K562 (cell line): Measurements from ENCODE around the gene ANXA4. TPM values are rescaled to one million over a fixed set of nuclear protein-coding genes. Genes with fewer than 3 reads are reported as not detected.

ENCODE experiments used
- HDAC1 ChIP-seq, 2 experiments: fragments of 450-650 bp; IDR thresholded peaks; 2 replicates each; pipeline ENCODE4 v1.6.1; 2016 to 2017; ENCODE audit warnings: inconsistent platforms in 1 of 2, mild to moderate bottlenecking in 1 of 2, moderate library complexity in 1 of 2
- KDM1A ChIP-seq, 2 experiments: fragments of 450-650 bp; IDR thresholded peaks; 2 replicates each; pipeline ENCODE4 v1.6.1; 2016; ENCODE audit warnings: mild to moderate bottlenecking in 2 of 2
- NR2C1 ChIP-seq, 2 experiments: fragments of 450-650 bp; IDR thresholded peaks; 2 replicates each; pipeline ENCODE4 v1.6.1; 2017; ENCODE audit warnings: mild to moderate bottlenecking in 2 of 2, antibody characterized with exemption in 1 of 2, inconsistent platforms in 1 of 2, missing compliant biosample characterization in 1 of 2, missing genetic modification characterization in 1 of 2
- NRF1 ChIP-seq, 2 experiments: fragments of 450-650 bp; IDR thresholded peaks in 1 of 2; conservative IDR thresholded peaks in 1 of 2; 2 replicates each; pipeline ENCODE4 v1.6.1; 2014; ENCODE audit warnings: mild to moderate bottlenecking in 2 of 2
- SIN3A ChIP-seq, 2 experiments: fragments of 150-350 bp in 1 of 2; IDR thresholded peaks; 2 replicates each; pipeline ENCODE4 v1.6.1; 2011 to 2016; ENCODE audit warnings: borderline replicate concordance in 2 of 2, low read depth in 2 of 2, low read length in 2 of 2, mild to moderate bottlenecking in 2 of 2, moderate library complexity in 2 of 2; ENCODE audit not compliant: control insufficient read depth in 1 of 2
- TAL1 ChIP-seq: fragments of 450-650 bp; IDR thresholded peaks from 2 replicates; pipeline ENCODE4 v1.6.1; 2016; ENCODE audit warnings: mild to moderate bottlenecking
- ZKSCAN1 ChIP-seq: fragments of 150-350 bp; IDR thresholded peaks from 2 replicates; pipeline ENCODE4 v1.6.1; 2016; ENCODE audit warnings: low read depth, low read length
- ZNF384 ChIP-seq: IDR thresholded peaks from 2 replicates; pipeline ENCODE4 v1.6.1; 2012; ENCODE audit warnings: low read depth, low read length, improper control_type of control experiment
- polyA plus RNA-seq, 8 experiments: library from polyadenylated mRNA; depleted of rRNA in 4 of 8; stranded (reverse) in 5 of 8; unstranded in 3 of 8; fragments of >200 nt; fragmentation: Nextera tagmentation in 2 of 8; fragmentation: Illumina TruSeq in 1 of 8; extraction: Ambion mirVana in 2 of 8; extraction: Trizol in 1 of 8; gene quantifications; 2 replicates each; pipeline versions ENCODE4 v1.2.1 to v1.2.3, GENCODE V29; 2011 to 2014; ENCODE audit warnings: inconsistent platforms in 1 of 8, missing spikeins in 1 of 8
- total RNA-seq, 7 experiments: library from RNA; depleted of rRNA in 6 of 7; stranded (reverse); fragments of >200 nt in 6 of 7; fragmentation: Illumina TruSeq in 2 of 7; extraction: Trizol in 2 of 7; gene quantifications; 2 replicates each; pipeline versions ENCODE4 v1.2.1 to v1.2.3, GENCODE V29; 2011 to 2021; ENCODE audit warnings: low replicate concordance in 1 of 7
- TF ChIP-seq, protein P1 (sequence below): fragments of 450-650 bp; IDR thresholded peaks from 2 replicates; pipeline ENCODE4 v1.6.1; 2017; ENCODE audit warnings: antibody characterized with exemption, mild to moderate bottlenecking
- TF ChIP-seq, protein P2 (sequence below): fragments of 250-450 bp; sonication (Bioruptor Pico); IDR thresholded peaks from 2 replicates; pipeline ENCODE4 v1.5.0; 2020; ENCODE audit warnings: mild to moderate bottlenecking
- TF ChIP-seq, protein P3 (sequence below), 2 experiments: fragments of 450-650 bp; conservative IDR thresholded peaks; 2 replicates each; pipeline ENCODE4 v1.6.1; 2017; ENCODE audit warnings: mild to moderate bottlenecking in 2 of 2, moderate library complexity in 2 of 2

The ANXA4 gene
- total and polyA plus RNA-seq, 9 of the 15 experiments (the other 6 are each of a cell fraction or from before 2014, with no cell fraction given) = 3.4 to 13.6 (median 11.6) TPM

DNA sequence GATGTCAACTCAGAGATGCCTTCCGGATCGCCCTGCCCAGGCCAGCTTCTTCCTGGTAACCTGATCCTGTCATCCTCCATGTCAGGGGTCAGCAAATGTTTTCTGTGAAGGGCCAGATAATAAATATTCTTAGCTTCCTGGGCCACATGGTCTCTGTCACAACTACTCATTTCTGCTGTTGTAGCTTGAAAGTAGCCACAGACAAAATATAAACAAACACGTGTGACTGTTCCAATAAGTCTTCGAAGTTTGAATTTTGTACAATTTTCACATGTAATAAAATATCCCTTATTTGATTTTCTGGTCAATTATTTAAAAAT is 35.8 kb downstream of the ANXA4 start (continued):
- TF ChIP-seq, protein P1, sequence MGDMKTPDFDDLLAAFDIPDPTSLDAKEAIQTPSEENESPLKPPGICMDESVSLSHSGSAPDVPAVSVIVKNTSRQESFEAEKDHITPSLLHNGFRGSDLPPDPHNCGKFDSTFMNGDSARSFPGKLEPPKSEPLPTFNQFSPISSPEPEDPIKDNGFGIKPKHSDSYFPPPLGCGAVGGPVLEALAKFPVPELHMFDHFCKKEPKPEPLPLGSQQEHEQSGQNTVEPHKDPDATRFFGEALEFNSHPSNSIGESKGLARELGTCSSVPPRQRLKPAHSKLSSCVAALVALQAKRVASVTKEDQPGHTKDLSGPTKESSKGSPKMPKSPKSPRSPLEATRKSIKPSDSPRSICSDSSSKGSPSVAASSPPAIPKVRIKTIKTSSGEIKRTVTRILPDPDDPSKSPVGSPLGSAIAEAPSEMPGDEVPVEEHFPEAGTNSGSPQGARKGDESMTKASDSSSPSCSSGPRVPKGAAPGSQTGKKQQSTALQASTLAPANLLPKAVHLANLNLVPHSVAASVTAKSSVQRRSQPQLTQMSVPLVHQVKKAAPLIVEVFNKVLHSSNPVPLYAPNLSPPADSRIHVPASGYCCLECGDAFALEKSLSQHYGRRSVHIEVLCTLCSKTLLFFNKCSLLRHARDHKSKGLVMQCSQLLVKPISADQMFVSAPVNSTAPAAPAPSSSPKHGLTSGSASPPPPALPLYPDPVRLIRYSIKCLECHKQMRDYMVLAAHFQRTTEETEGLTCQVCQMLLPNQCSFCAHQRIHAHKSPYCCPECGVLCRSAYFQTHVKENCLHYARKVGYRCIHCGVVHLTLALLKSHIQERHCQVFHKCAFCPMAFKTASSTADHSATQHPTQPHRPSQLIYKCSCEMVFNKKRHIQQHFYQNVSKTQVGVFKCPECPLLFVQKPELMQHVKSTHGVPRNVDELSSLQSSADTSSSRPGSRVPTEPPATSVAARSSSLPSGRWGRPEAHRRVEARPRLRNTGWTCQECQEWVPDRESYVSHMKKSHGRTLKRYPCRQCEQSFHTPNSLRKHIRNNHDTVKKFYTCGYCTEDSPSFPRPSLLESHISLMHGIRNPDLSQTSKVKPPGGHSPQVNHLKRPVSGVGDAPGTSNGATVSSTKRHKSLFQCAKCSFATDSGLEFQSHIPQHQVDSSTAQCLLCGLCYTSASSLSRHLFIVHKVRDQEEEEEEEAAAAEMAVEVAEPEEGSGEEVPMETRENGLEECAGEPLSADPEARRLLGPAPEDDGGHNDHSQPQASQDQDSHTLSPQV = peak; percentile 60; the same call in 1 of the 2 replicates
- TF ChIP-seq TAL1 (peak; percentile 47; the same call in 1 of the 2 replicates), ZKSCAN1 (no peak), NR2C1 (IDR thresholded peaks at IDR 0.05) (peak; percentile 67), NR2C1 (tag; IDR thresholded peaks at IDR 0.05) (peak; percentile 60; the same call in 1 of the 2 replicates), ZNF384 (no peak), NRF1 (conservative IDR thresholded peaks at IDR 0.05 in 1 of 2, IDR thresholded peaks at IDR 0.05 in 1 of 2) (0 out of 4 replicates have a peak, but pooled peaks of 1 of the 2 experiments have one; percentile 17), KDM1A (IDR thresholded peaks at IDR 0.05) (no peak), SIN3A (IDR thresholded peaks at IDR 0.05; ENCODE audit: borderline replicate concordance in 2 of 2, control insufficient read depth in 1 of 2, low read depth in 2 of 2, low read length in 2 of 2) (no peak), HDAC1 (IDR thresholded peaks at IDR 0.05) (0 out of 4 replicates have a peak, but pooled peaks of 1 of the 2 experiments have one; percentile 22)
- TF ChIP-seq, protein P2, sequence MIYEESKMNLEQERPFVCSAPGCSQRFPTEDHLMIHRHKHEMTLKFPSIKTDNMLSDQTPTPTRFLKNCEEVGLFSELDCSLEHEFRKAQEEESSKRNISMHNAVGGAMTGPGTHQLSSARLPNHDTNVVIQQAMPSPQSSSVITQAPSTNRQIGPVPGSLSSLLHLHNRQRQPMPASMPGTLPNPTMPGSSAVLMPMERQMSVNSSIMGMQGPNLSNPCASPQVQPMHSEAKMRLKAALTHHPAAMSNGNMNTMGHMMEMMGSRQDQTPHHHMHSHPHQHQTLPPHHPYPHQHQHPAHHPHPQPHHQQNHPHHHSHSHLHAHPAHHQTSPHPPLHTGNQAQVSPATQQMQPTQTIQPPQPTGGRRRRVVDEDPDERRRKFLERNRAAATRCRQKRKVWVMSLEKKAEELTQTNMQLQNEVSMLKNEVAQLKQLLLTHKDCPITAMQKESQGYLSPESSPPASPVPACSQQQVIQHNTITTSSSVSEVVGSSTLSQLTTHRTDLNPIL (CRISPR knock-in tag) = no peak
- TF ChIP-seq, protein P3, sequence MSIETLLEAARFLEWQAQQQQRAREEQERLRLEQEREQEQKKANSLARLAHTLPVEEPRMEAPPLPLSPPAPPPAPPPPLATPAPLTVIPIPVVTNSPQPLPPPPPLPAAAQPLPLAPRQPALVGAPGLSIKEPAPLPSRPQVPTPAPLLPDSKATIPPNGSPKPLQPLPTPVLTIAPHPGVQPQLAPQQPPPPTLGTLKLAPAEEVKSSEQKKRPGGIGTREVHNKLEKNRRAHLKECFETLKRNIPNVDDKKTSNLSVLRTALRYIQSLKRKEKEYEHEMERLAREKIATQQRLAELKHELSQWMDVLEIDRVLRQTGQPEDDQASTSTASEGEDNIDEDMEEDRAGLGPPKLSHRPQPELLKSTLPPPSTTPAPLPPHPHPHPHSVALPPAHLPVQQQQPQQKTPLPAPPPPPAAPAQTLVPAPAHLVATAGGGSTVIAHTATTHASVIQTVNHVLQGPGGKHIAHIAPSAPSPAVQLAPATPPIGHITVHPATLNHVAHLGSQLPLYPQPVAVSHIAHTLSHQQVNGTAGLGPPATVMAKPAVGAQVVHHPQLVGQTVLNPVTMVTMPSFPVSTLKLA (conservative IDR thresholded peaks at IDR 0.05) = peak; percentile 57 to 75
